Hindlimb muscle (tissue), 1 donor: ENCODE measurements around the gene EDEM3. TPM values are rescaled to one million over a fixed set of nuclear protein-coding genes. Genes with fewer than 3 reads are reported as not detected.

Source experiments
- polyA plus RNA-seq: library from polyadenylated mRNA; unstranded; fragments of 120-200 nt; gene quantifications from one replicate; pipeline ENCODE4 v1.2.1, GENCODE V29; 2013; ENCODE audit not compliant: insufficient read length

The EDEM3 gene
- polyA plus RNA-seq, 1 donor: 22.3 TPM

Other genes starting within 250 kb of the EDEM3 start
- gene NIBAN1, start 219.7 kb upstream of the EDEM3 start, polyA plus RNA-seq: 39.7 TPM